Adrenal gland (tissue), 5 donors: ENCODE measurements around the gene XRCC1.

Source experiments
- POLR2A ChIP-seq, 2 donors: fragments of 450-650 bp; IDR thresholded peaks; one replicate each; pipeline ENCODE4 v1.6.1; 2017; ENCODE audit warnings: antibody characterized with exemption in 2 of 2, mild to moderate bottlenecking in 2 of 2, moderate library complexity in 1 of 2
- TF ChIP-seq, protein P1 (sequence below), 6 experiments: fragments of 450-650 bp in 4 of 6; fragments of 200-600 bp in 2 of 6; sonication (generic) in 1 of 6; IDR thresholded peaks; 1 replicate in 5 of 6; 2 replicates in 1 of 6; pipeline versions ENCODE4 v1.5.1 to v1.8.0; 2016 to 2021; ENCODE audit warnings: antibody characterized with exemption in 6 of 6, mild to moderate bottlenecking in 2 of 6, moderate library complexity in 1 of 6
- donor health status: DM: no; HTN: no; CAD: no.

DNA sequence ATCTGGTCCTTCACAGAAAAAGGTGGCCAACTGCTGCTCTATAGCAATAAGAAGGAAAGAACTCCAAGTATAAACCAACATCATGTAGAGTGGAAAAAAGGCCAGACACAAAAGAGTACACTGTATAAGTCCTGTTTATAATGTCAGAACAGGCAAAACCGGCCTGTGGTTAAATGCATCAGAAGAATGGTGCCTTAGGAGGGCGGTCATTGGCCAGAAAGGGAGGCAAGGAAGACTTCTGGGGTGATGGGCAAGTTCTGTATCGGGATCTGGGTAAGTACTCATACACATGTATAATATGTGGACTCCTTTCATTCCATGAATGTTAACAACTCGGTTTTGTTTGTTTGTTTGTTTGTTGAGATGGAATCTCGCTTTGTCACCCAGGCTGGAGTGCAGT, 52.4 kb downstream of the XRCC1 start:
- no peak for TF ChIP-seq POLR2A (IDR thresholded peaks at IDR 0.05)
- TF ChIP-seq, protein P1, sequence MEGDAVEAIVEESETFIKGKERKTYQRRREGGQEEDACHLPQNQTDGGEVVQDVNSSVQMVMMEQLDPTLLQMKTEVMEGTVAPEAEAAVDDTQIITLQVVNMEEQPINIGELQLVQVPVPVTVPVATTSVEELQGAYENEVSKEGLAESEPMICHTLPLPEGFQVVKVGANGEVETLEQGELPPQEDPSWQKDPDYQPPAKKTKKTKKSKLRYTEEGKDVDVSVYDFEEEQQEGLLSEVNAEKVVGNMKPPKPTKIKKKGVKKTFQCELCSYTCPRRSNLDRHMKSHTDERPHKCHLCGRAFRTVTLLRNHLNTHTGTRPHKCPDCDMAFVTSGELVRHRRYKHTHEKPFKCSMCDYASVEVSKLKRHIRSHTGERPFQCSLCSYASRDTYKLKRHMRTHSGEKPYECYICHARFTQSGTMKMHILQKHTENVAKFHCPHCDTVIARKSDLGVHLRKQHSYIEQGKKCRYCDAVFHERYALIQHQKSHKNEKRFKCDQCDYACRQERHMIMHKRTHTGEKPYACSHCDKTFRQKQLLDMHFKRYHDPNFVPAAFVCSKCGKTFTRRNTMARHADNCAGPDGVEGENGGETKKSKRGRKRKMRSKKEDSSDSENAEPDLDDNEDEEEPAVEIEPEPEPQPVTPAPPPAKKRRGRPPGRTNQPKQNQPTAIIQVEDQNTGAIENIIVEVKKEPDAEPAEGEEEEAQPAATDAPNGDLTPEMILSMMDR (IDR thresholded peaks at IDR 0.05), result no peak
